Measurements from ENCODE around the gene GLTP.
"Not testable (repeated sequence)": the region's sequence is repeated elsewhere in the genome, so short reads cannot be mapped to it uniquely, and the experiment has no call there.

DNA sequence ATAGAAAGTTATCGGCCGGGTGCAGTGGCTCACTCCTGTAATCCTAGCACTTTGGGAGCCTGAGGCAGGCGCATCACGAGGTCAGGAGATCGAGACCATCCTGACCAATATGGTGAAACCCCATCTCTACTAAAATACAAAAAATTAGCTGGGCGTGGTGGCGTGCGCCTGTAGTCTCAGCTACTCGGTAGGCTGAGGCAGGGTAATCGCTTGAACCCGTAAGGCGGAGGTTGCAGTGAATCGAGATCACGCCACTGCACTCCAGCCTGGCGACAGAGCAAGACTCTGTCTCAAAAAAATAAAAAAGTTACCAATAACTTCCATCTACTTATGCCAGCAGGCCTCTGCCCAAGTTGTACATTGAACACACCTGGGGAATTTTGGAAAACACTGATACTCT lies 19.0 kb upstream of the GLTP start:
- TF ChIP-seq, protein P1, sequence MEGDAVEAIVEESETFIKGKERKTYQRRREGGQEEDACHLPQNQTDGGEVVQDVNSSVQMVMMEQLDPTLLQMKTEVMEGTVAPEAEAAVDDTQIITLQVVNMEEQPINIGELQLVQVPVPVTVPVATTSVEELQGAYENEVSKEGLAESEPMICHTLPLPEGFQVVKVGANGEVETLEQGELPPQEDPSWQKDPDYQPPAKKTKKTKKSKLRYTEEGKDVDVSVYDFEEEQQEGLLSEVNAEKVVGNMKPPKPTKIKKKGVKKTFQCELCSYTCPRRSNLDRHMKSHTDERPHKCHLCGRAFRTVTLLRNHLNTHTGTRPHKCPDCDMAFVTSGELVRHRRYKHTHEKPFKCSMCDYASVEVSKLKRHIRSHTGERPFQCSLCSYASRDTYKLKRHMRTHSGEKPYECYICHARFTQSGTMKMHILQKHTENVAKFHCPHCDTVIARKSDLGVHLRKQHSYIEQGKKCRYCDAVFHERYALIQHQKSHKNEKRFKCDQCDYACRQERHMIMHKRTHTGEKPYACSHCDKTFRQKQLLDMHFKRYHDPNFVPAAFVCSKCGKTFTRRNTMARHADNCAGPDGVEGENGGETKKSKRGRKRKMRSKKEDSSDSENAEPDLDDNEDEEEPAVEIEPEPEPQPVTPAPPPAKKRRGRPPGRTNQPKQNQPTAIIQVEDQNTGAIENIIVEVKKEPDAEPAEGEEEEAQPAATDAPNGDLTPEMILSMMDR (conservative IDR thresholded peaks at IDR 0.05; ENCODE audit: low read length), result not testable (repeated sequence)
- TF ChIP-seq EZH2phosphoT487 (IDR thresholded peaks at IDR 0.05; ENCODE audit: borderline replicate concordance), result not testable (repeated sequence)
